OCI-M2 (cell line): ENCODE data around the gene PHYHIPL.

Experiments used
- DNase-seq: peaks from one replicate; lab custom pipeline; 2025; ENCODE audit not compliant: unreplicated experiment; lab: John Stamatoyannopoulos, UW

PHYHIPL gene

GRCh38 chr10:59289853-59290252 is 113.4 kb downstream of the PHYHIPL start:
- no peak for DNase-seq

- no peak for DNase-seq
Measured at GRCh38 chr10:59290448-59290847, 114.0 kb downstream of the PHYHIPL start.
